Measurements from ENCODE around the gene HABP2. TPM values are rescaled to one million over a fixed set of nuclear protein-coding genes. Genes with fewer than 3 reads are reported as not detected.

HABP2 gene
- total and polyA plus RNA-seq, 9 of the 15 experiments (the other 6 are each of a cell fraction or from before 2014, with no cell fraction given) = 0.09 TPM; not detected in 8

- TF ChIP-seq CHD7 (IDR thresholded peaks at IDR 0.05; ENCODE audit: low read depth, low read length) (no peak), ZNF79 (CRISPR knock-in tag; IDR thresholded peaks at IDR 0.05; ENCODE audit: low read depth) (no peak), ZNF324 (CRISPR knock-in tag; IDR thresholded peaks at IDR 0.05) (no peak), ZBTB5 (IDR thresholded peaks at IDR 0.05) (no peak)
These were observed 16.7 kb downstream of the HABP2 start (continued) for GRCh38 chr10:113569576-113569975.
